Panc1 (cell line): ENCODE data around the gene GPC1. TPM values are rescaled to one million over a fixed set of nuclear protein-coding genes. Genes with fewer than 3 reads are reported as not detected.

Experiments
- ATAC-seq: fragments of 200-7000 bp; cut with Tn5 transposase; 2 replicates; pipeline ENCODE4 v1.9.1; 2020; ENCODE audit warnings: mild to moderate bottlenecking, moderate library complexity
- BruUV-seq: library from RNA; stranded (reverse); fragments of 400-500 nt; replicated peaks from 2 replicates; lab custom pipeline; 2021; lab: Mats Ljungman, UMichigan
- CTCF ChIA-PET: fragments of 300-600 bp; sonication (Branson Sonifier 250); formaldehyde crosslinking; loops from one replicate; lab custom pipeline; 2022; ENCODE audit warnings: antibody characterized with exemption; lab: Charles Lee
- POLR2A ChIA-PET: fragments of 300-600 bp; sonication (Branson Sonifier 250); formaldehyde crosslinking; loops from one replicate; lab custom pipeline; 2022; ENCODE audit warnings: antibody characterized with exemption; lab: Charles Lee
- DNase-seq: peaks from one replicate; pipeline ENCODE4 v3.0.0-alpha.2; 2010; ENCODE audit warnings: low read depth, low spot score
- H3K27ac ChIP-seq: 2 replicates; pipeline ENCODE4 v1.5.1; 2011; ENCODE audit warnings: mild to moderate bottlenecking, low read length, inconsistent platforms
- H3K27me3 ChIP-seq: fragments of 200-500 bp; sonication (Bioruptor generic); 2 replicates; pipeline ENCODE4 v1.6.0; 2014; ENCODE audit warnings: low read length, inconsistent platforms; ENCODE audit not compliant: control insufficient read depth, insufficient read depth
- H3K36me3 ChIP-seq: fragments of 200-500 bp; sonication (Bioruptor generic); 2 replicates; pipeline ENCODE4 v1.5.1; 2014; ENCODE audit warnings: inconsistent platforms, mild to moderate bottlenecking, low read length, moderate library complexity; ENCODE audit not compliant: control insufficient read depth, insufficient read depth
- H3K4me1 ChIP-seq: 2 replicates; pipeline ENCODE4 v1.5.1; 2011; ENCODE audit warnings: inconsistent platforms, mild to moderate bottlenecking, low read length, moderate library complexity; ENCODE audit not compliant: control insufficient read depth, insufficient read depth
- H3K4me3 ChIP-seq, 2 experiments: 2 replicates each; pipeline ENCODE4 v1.5.1; 2011 to 2012; ENCODE audit warnings: low read depth in 2 of 2, low read length in 2 of 2, mild to moderate bottlenecking in 2 of 2, inconsistent platforms in 1 of 2, moderate library complexity in 1 of 2
- H3K9me3 ChIP-seq: fragments of 200-500 bp; sonication (Bioruptor generic); 2 replicates; pipeline ENCODE4 v1.5.1; 2014; ENCODE audit warnings: low read depth, mild to moderate bottlenecking, inconsistent platforms, low read length, moderate library complexity; ENCODE audit not compliant: control insufficient read depth, insufficient read depth
- CTCF ChIP-seq: fragments of 450-650 bp; IDR thresholded peaks from 2 replicates; pipeline ENCODE4 v1.5.1; 2017; ENCODE audit warnings: mild to moderate bottlenecking
- POLR2AphosphoS5 ChIP-seq: IDR thresholded peaks from 2 replicates; pipeline ENCODE4 v1.6.1; 2012; ENCODE audit warnings: mild to moderate bottlenecking, low read depth, low read length, moderate library complexity
- REST ChIP-seq, 2 experiments: IDR thresholded peaks; 2 replicates each; pipeline ENCODE4 v1.6.1; 2011 to 2012; ENCODE audit warnings: low read depth in 2 of 2, control low read depth in 1 of 2, low read length in 1 of 2, mild to moderate bottlenecking in 1 of 2, moderate library complexity in 1 of 2; ENCODE audit not compliant: insufficient read depth in 1 of 2
- SIN3A ChIP-seq: IDR thresholded peaks from 2 replicates; pipeline ENCODE4 v1.6.1; 2012; ENCODE audit warnings: low read depth, mild to moderate bottlenecking, low read length, moderate library complexity, borderline replicate concordance; ENCODE audit not compliant: insufficient read depth
- TCF7L2 ChIP-seq: IDR thresholded peaks from 2 replicates; pipeline ENCODE4 v1.6.1; 2011; ENCODE audit warnings: mild to moderate bottlenecking, low read depth, low read length, inconsistent platforms
- in situ Hi-C: cut with HindIII; loops from 2 replicates; pipeline ENCODE4 v1.10.0; 2016; ENCODE audit warnings: low sequenced_read_pairs, low pct_unique_long_range_greater_than_20kb
- intact Hi-C: fragments of 100-400 bp; cut with micrococcal nuclease; formaldehyde crosslinking; loops from one replicate; pipeline ENCODE4 v1.10.0; 2022; ENCODE audit not compliant: unreplicated experiment
- total RNA-seq: library from RNA; stranded (reverse); gene quantifications from one replicate; pipeline ENCODE4 v1.2.1, GENCODE V29; 2021; ENCODE audit not compliant: unreplicated experiment

Gene GPC1
- total RNA-seq, 1 experiment from 2014 or later, result 88.7 TPM

- in situ Hi-C loops, result no loop called here
- Histone ChIP-seq H3K27ac (no peak overlapping the region), H3K9me3 (no peaks in the 10 kb centered on the region), H3K36me3 (no peaks in the 10 kb centered on the region), H3K27me3 (no peaks in the 10 kb centered on the region; the same call in 1 of the 2 replicates), H3K4me3 (no peak overlapping the region), H3K4me1 (no peaks in the 10 kb centered on the region)
- no peak for TF ChIP-seq TCF7L2
- BruUV-seq, result no TSS peak
- DNase-seq, result no peak
- POLR2A ChIA-PET, result no interaction called here
- intact Hi-C loops, result no loop called here
- CTCF ChIA-PET, result no interaction called here
- ATAC-seq, result no peak
Observed at GRCh38 chr2:240405684-240406313, 29.7 kb upstream of the GPC1 start.

GRCh38 chr2:240407090-240407489 lies 28.4 kb upstream of the GPC1 start:
- POLR2A ChIA-PET, result no interaction called here

More at GRCh38 chr2:240407090-240407489, 28.4 kb upstream of the GPC1 start:
- TF ChIP-seq TCF7L2, result no peak
- TF ChIP-seq CTCF, result no peak
- no peak for TF ChIP-seq REST (IDR thresholded peaks at IDR 0.05; ENCODE audit: insufficient read depth in 1 of 2, low read depth in 2 of 2, low read length in 1 of 2)
- no peak for TF ChIP-seq POLR2AphosphoS5
- TF ChIP-seq SIN3A, result no peak
- intact Hi-C loops (no loop called here), in situ Hi-C loops (no loop called here)
- Histone ChIP-seq H3K36me3 (no peaks in the 10 kb centered on the region), H3K27me3 (no peaks in the 10 kb centered on the region; the same call in 1 of the 2 replicates), H3K9me3 (no peaks in the 10 kb centered on the region), H3K27ac (no peak overlapping the region), H3K4me1 (no peaks in the 10 kb centered on the region), H3K4me3 (no peak overlapping the region)
- DNase-seq (no peak), ATAC-seq (no peak)
- CTCF ChIA-PET, result no interaction called here
- BruUV-seq, result no TSS peak
